ENCODE results near the gene GPR153. TPM values are rescaled to one million over a fixed set of nuclear protein-coding genes. Genes with fewer than 3 reads are reported as not detected.

GPR153 gene
- total RNA-seq, 1 donor from 2014 or later, result 8.4 TPM

GRCh38 chr1:6302568-6302967 lies 41.7 kb upstream of the GPR153 start:
- TF ChIP-seq EZH2phosphoT487 (IDR thresholded peaks at IDR 0.05) (no peak), CTCF (IDR thresholded peaks at IDR 0.05) (no peak), EZH2 (IDR thresholded peaks at IDR 0.05) (no peak)
- Mint-ChIP-seq H3K27ac (no peak overlapping the region), H3K36me3 (peaks cover 32% of the 10 kb centered on the region), H3K4me1 (peaks cover 20% of the 10 kb centered on the region), H3K4me3 (no peak overlapping the region), H3K9me3 (peaks cover 11% of the 10 kb centered on the region), H3K27me3 (ENCODE audit: insufficient read depth, low read depth) (peaks cover 8% of the 10 kb centered on the region)
- no peaks in the 10 kb centered on the region for H3K27me3 ChIP-seq
- no peaks in the 10 kb centered on the region for H3K4me1 ChIP-seq
- no peaks in the 10 kb centered on the region for H3F3A ChIP-seq (ENCODE audit: low read depth)
- no peak for DNase-seq (ENCODE audit: low spot score)
- peaks cover 5% of the 10 kb centered on the region for H4K20me1 ChIP-seq (ENCODE audit: low read depth)
- H3K9me3 ChIP-seq (ENCODE audit: low read depth), result no peaks in the 10 kb centered on the region
- no peak overlapping the region for H2AFZ ChIP-seq (replicated peaks)
- H3K4me2 ChIP-seq, result no peak overlapping the region
- no peak overlapping the region for H3K9ac ChIP-seq
- H3K4me3 ChIP-seq, result no peak overlapping the region
- no peaks in the 10 kb centered on the region for H3K36me3 ChIP-seq
- no peaks in the 10 kb centered on the region for H3K79me2 ChIP-seq (ENCODE audit: low read depth)
- no peak overlapping the region for H3K27ac ChIP-seq

- Mint-ChIP-seq H3K4me1 (peaks cover 15% of the 10 kb centered on the region), H3K36me3 (peaks cover 22% of the 10 kb centered on the region), H3K27ac (no peak overlapping the region), H3K4me3 (no peak overlapping the region), H3K27me3 (ENCODE audit: insufficient read depth, low read depth) (peaks cover 8% of the 10 kb centered on the region), H3K9me3 (peaks cover 3% of the 10 kb centered on the region)
- Histone ChIP-seq H3K4me3 (no peak overlapping the region), H3K27ac (no peak overlapping the region), H3F3A (ENCODE audit: low read depth) (no peaks in the 10 kb centered on the region), H3K9ac (no peak overlapping the region), H3K36me3 (no peaks in the 10 kb centered on the region), H3K79me2 (ENCODE audit: low read depth) (no peaks in the 10 kb centered on the region), H3K9me3 (ENCODE audit: low read depth) (no peaks in the 10 kb centered on the region), H3K27me3 (no peaks in the 10 kb centered on the region), H2AFZ (replicated peaks) (no peak overlapping the region), H4K20me1 (ENCODE audit: low read depth) (peaks cover 5% of the 10 kb centered on the region), H3K4me2 (no peak overlapping the region), H3K4me1 (no peaks in the 10 kb centered on the region)
- TF ChIP-seq EZH2 (IDR thresholded peaks at IDR 0.05) (no peak), CTCF (IDR thresholded peaks at IDR 0.05) (no peak), EZH2phosphoT487 (IDR thresholded peaks at IDR 0.05) (no peak)
- DNase-seq (ENCODE audit: low spot score), result no peak
Measured at GRCh38 chr1:6301526-6301925, 40.6 kb upstream of the GPR153 start.

DNA sequence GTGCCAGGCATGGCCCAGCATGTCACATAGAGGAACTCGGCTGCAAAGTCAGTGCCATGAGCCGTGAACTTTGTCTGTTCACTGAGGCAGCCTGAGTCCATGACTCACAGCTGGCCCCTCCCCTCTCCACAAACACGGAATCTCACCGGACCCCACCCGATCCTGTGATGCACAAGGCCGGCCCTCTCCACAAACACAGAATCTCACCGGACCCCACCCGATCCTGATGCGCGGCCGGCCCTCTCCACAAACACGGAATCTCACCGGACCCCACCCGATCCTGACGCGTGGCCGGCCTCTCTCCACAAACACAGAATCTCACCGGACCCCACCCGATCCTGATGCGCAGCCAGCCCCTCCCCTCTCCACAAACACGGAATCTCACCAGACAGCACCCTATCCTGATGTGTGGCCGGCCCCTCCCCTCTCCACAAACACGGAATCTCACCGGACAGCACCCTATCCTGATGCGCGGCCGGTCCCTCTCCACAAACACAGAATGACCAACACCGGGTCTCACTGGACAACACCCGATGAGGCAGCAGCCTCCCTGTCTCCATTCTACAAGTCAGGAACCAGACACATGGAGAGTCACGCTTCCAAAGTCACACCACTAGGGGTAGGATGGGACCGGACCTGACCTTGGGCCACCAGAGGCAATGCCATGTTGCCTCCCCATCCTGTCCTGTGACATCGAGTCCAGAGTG lies 39.6 kb upstream of the GPR153 start:
- TF ChIP-seq CTCF (IDR thresholded peaks at IDR 0.05), result no peak
- no peak for TF ChIP-seq EZH2 (IDR thresholded peaks at IDR 0.05)
- no peak for TF ChIP-seq EZH2phosphoT487 (IDR thresholded peaks at IDR 0.05)
- H3K27me3 ChIP-seq, result no peaks in the 10 kb centered on the region
- H3K27ac Mint-ChIP-seq, result peak overlapping the region; percentile 85
- no peaks in the 10 kb centered on the region for H3K9me3 ChIP-seq (ENCODE audit: low read depth)
- no peak overlapping the region for H3K27ac ChIP-seq
- peaks cover 5% of the 10 kb centered on the region for H4K20me1 ChIP-seq (ENCODE audit: low read depth)
- no peak for DNase-seq (ENCODE audit: low spot score)
- peaks cover 8% of the 10 kb centered on the region for H3K27me3 Mint-ChIP-seq (ENCODE audit: insufficient read depth, low read depth)
- peaks cover 19% of the 10 kb centered on the region for H3K36me3 Mint-ChIP-seq
- no peaks in the 10 kb centered on the region for H3K4me1 ChIP-seq
- H3K36me3 ChIP-seq, result no peaks in the 10 kb centered on the region
- no peaks in the 10 kb centered on the region for H3K9me3 Mint-ChIP-seq
- no peak overlapping the region for H3K9ac ChIP-seq
- no peak overlapping the region for H2AFZ ChIP-seq (replicated peaks)
- H3K4me1 Mint-ChIP-seq, result peaks cover 15% of the 10 kb centered on the region
- H3K79me2 ChIP-seq (ENCODE audit: low read depth), result no peaks in the 10 kb centered on the region
- H3K4me3 ChIP-seq, result no peak overlapping the region
- no peak overlapping the region for H3K4me3 Mint-ChIP-seq
- H3K4me2 ChIP-seq, result no peak overlapping the region
- H3F3A ChIP-seq (ENCODE audit: low read depth), result no peaks in the 10 kb centered on the region

Data from neural progenitor cell (in vitro differentiated cells).